Mucosa of descending colon (tissue), 3 donors: ENCODE results near the gene SLC6A13. TPM values are rescaled to one million over a fixed set of nuclear protein-coding genes. Genes with fewer than 3 reads are reported as not detected.
A peak's percentile ranks its signal among the peaks of the same experiment; 100 is the strongest.

ENCODE experiments used
- ATAC-seq: fragments of 200-7000 bp; cut with Tn5 transposase; one replicate; pipeline ENCODE4 v1.9.1; 2020; ENCODE audit warnings: mild to moderate bottlenecking, moderate library complexity
- DNase-seq, 3 donors: peaks; one replicate each; pipeline ENCODE4 v3.0.0-alpha.2; 2020
- H3K36me3 ChIP-seq: fragments of 200-600 bp; one replicate; pipeline ENCODE4 v1.8.0; 2021; ENCODE audit warnings: low read depth, mild to moderate bottlenecking
- H3K4me1 ChIP-seq: fragments of 200-600 bp; one replicate; pipeline ENCODE4 v1.8.0; 2021; ENCODE audit warnings: low read depth, mild to moderate bottlenecking
- H3K4me3 ChIP-seq: fragments of 200-600 bp; one replicate; pipeline ENCODE4 v1.8.0; 2021; ENCODE audit warnings: mild to moderate bottlenecking
- H3K9me3 ChIP-seq: fragments of 200-600 bp; one replicate; pipeline ENCODE4 v1.8.0; 2021; ENCODE audit warnings: mild to moderate bottlenecking
- intact Hi-C, 2 donors: fragments of 100-400 bp; cut with DNase I in 1 of 2; cut with micrococcal nuclease in 1 of 2; formaldehyde crosslinking; loops; one replicate each; pipeline versions ENCODE4 v1.11.0 to v1.11.1; 2022; cut with DNase I, micrococcal nuclease
- total RNA-seq, 3 donors: library from RNA; stranded (reverse); fragmentation: NEBNext Ultra II Directional in 2 of 3; extraction: Animal tissue kit (Norgen Biotek cat#: 25700) in 2 of 3; gene quantifications; one replicate each; pipeline versions ENCODE4 v1.2.1 to v1.2.4, GENCODE V29; 2021 to 2023
- TF ChIP-seq, protein P1 (sequence below): fragments of 200-600 bp; IDR thresholded peaks from one replicate; pipeline ENCODE4 v1.8.0; 2022; ENCODE audit warnings: antibody characterized with exemption, mild to moderate bottlenecking
- donor health status: DM: no; HTN: no; CAD: no; lungs with moderate emphysema.
- donor health status: DM: no; HTN: no; CAD: no.
- donor health status: DM: no; HTN: yes; CAD: no.

The SLC6A13 gene
- total RNA-seq, 3 donors from 2014 or later, result not detected

DNA sequence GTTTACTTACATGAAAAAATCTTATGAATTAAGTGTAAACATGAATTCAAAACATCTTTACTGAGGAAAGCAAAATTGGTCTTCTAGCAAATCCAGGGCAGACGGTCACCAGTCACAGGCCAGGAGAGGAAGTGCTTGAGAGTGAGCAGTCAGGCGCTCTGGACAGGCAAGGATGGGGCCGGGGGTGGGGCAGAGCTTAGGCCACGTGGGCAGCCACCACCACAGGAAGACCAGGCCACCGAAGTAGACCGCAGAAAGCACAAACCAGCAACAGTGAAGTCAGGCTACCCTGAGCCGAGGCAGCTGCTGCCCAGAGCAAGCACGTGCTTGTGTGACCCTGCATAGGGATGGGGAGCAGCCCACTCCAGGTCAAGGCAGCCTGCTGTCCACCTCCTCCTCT, 82.2 kb downstream of the SLC6A13 start:
- H3K4me3 ChIP-seq, result no peak overlapping the region
- ATAC-seq, result peak; percentile 12
- DNase-seq, result peak; percentile 41 to 60 (median 49)
- intact Hi-C loops, result no loop called here
- no peaks in the 10 kb centered on the region for H3K4me1 ChIP-seq
- no peaks in the 10 kb centered on the region for H3K36me3 ChIP-seq
- TF ChIP-seq, protein P1, sequence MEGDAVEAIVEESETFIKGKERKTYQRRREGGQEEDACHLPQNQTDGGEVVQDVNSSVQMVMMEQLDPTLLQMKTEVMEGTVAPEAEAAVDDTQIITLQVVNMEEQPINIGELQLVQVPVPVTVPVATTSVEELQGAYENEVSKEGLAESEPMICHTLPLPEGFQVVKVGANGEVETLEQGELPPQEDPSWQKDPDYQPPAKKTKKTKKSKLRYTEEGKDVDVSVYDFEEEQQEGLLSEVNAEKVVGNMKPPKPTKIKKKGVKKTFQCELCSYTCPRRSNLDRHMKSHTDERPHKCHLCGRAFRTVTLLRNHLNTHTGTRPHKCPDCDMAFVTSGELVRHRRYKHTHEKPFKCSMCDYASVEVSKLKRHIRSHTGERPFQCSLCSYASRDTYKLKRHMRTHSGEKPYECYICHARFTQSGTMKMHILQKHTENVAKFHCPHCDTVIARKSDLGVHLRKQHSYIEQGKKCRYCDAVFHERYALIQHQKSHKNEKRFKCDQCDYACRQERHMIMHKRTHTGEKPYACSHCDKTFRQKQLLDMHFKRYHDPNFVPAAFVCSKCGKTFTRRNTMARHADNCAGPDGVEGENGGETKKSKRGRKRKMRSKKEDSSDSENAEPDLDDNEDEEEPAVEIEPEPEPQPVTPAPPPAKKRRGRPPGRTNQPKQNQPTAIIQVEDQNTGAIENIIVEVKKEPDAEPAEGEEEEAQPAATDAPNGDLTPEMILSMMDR, result no peak
- no peaks in the 10 kb centered on the region for H3K9me3 ChIP-seq

- H3K4me3 ChIP-seq, result no peak overlapping the region
- TF ChIP-seq, protein P1, result no peak
- no peak for ATAC-seq
- DNase-seq, result no peak
- H3K4me1 ChIP-seq, result no peaks in the 10 kb centered on the region
- intact Hi-C loops, result no loop called here
- H3K36me3 ChIP-seq, result no peaks in the 10 kb centered on the region
- H3K9me3 ChIP-seq, result no peaks in the 10 kb centered on the region
These were observed 82.8 kb downstream of the SLC6A13 start for GRCh38 chr12:179885-180284.

DNA sequence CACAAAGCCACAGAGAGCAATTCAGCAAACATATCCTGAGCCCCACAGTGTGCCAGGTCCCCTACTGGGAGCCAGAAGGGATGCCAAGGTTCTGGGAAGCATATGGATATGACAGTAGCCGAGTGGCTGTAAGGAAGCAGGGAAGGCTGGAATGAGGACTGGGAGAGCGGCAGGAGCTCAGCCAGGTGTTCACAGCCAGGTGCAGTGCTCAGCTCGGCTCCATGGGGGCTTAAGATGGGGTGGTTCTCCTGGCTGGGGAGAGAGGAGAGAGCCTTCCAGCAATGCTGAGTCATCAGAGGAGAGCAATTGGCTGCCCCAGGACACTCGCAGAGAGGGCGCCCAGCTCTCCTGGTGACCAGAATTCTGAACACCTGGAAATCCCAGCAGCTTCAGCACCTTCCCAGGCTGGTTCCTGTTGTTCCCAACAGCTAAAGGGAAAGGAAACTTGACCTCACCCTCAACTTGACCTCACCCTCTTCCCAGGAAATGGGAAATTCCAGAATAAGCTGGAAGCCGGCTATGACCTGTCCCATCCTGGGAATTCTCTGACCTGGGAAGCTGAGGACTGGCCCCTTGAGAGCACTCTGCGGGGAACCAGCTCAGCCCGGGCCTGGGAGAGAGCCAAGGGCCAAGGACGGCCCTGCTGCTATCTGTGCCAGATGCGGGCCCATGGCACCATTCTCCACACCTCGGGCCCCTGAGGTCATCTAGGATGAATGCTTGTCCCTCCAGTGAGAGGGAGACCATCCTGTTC, 83.3 kb downstream of the SLC6A13 start:
- no peak overlapping the region for H3K4me3 ChIP-seq
- TF ChIP-seq, protein P1, result no peak
- H3K9me3 ChIP-seq, result no peaks in the 10 kb centered on the region
- DNase-seq (peak in 1 of 3 donors; percentile 47), ATAC-seq (no peak)
- no peaks in the 10 kb centered on the region for H3K4me1 ChIP-seq
- intact Hi-C loops, result no loop called here
- H3K36me3 ChIP-seq, result no peaks in the 10 kb centered on the region

DNA sequence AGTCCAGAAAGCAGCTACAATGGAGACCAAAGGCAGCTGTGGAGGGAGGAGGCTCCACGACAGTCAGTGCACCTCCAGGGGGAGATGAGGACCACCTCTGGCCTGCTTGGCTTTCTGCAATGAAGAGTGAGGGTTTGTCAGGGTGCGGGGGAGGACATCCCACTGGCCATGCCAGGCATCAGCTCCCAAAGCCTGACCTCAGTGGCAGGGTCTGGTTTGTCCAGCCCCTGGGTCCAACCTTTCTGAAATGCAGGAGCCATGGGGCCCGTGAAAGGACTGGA, 83.9 kb downstream of the SLC6A13 start:
- Histone ChIP-seq H3K4me1 (no peaks in the 10 kb centered on the region), H3K36me3 (no peaks in the 10 kb centered on the region), H3K9me3 (no peaks in the 10 kb centered on the region), H3K4me3 (no peak overlapping the region)
- intact Hi-C loops, result no loop called here
- TF ChIP-seq, protein P1, result no peak
- no peak for DNase-seq
- ATAC-seq, result no peak

DNA sequence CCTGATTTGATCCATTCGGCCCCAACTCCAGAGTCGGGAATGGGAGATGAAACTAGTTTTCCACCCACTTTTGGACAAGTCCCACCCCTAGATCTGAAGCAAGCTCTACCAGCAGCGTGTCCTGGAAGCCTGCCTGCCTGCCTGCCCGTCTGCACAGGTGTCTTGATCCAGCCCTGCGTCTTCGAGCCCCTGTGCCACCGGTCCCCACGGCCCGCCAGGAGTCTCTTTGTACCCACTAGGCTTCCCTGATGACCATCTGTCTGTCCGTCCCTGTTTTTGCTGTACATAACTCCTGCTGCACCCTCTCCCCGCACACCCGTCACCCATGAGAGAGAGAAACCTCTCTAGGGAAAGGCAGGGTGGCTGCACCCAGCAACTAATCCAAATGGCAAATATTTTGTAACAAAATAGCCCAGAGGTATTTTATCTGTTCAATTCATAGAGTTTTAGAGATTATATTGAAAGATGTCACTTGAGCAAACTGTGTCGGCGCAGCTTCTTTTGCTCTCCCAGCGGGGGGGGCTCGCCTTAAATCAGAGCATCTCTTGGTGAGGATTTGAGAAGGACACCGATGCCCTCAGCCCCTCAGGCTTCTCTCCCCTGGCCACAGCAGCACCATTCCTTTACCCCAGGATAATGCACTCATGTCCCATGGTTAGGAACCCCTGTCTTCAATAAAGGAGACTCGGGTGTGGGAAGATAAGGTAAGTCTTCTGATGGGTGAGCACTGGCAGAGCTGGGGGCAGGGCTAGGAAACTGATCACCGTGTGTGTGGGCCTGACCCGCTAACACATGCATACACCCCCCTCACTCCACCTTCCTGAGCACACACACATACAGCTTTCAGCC, 84.4 kb downstream of the SLC6A13 start:
- no peak overlapping the region for H3K4me3 ChIP-seq
- TF ChIP-seq, protein P1, result no peak
- no peak for DNase-seq
- no peaks in the 10 kb centered on the region for H3K4me1 ChIP-seq
- no peak for ATAC-seq
- intact Hi-C loops, result no loop called here
- no peaks in the 10 kb centered on the region for H3K9me3 ChIP-seq
- no peaks in the 10 kb centered on the region for H3K36me3 ChIP-seq
